ENCODE data around the gene ENTPD6. TPM values are rescaled to one million over a fixed set of nuclear protein-coding genes. Genes with fewer than 3 reads are reported as not detected.
"Not testable (repeated sequence)": the region's sequence is repeated elsewhere in the genome, so short reads cannot be mapped to it uniquely, and the experiment has no call there.

ENTPD6 gene
- total and polyA plus RNA-seq, 9 donors, result 29.5 to 44.3 (median 33.8) TPM

GRCh38 chr20:25160897-25161296, 34.6 kb upstream of the ENTPD6 start:
- H3K27ac ChIP-seq (ENCODE audit: low read length), result no peak overlapping the region
- peaks cover 2% of the 10 kb centered on the region for H3K9me3 ChIP-seq (replicated peaks; ENCODE audit: control insufficient read depth, low read depth, low read length)
- no peaks in the 10 kb centered on the region for H3K4me1 ChIP-seq (ENCODE audit: control insufficient read depth, insufficient read depth, low read length)
- no CpG with 5 or more reads among the region's 3 CpGs for WGBS (ENCODE audit: insufficient coverage)
- no peaks in the 10 kb centered on the region for H3K27me3 ChIP-seq (ENCODE audit: control insufficient read depth, insufficient read depth, low read length)
- H3K4me3 ChIP-seq (ENCODE audit: low read length), result no peak overlapping the region
- H3K36me3 ChIP-seq (ENCODE audit: control insufficient read depth, insufficient read depth, low read length), result no peaks in the 10 kb centered on the region
- DNase-seq, result no peak

- H3K9me3 ChIP-seq (replicated peaks; ENCODE audit: control insufficient read depth, low read depth, low read length), result peaks cover 2% of the 10 kb centered on the region
- H3K27me3 ChIP-seq (ENCODE audit: control insufficient read depth, insufficient read depth, low read length), result no peaks in the 10 kb centered on the region
- no peak overlapping the region for H3K27ac ChIP-seq (ENCODE audit: low read length)
- no peak for DNase-seq
- no peak overlapping the region for H3K4me3 ChIP-seq (ENCODE audit: low read length)
- H3K36me3 ChIP-seq (ENCODE audit: control insufficient read depth, insufficient read depth, low read length), result no peaks in the 10 kb centered on the region
- H3K4me1 ChIP-seq (ENCODE audit: control insufficient read depth, insufficient read depth, low read length), result no peaks in the 10 kb centered on the region
Measured at GRCh38 chr20:25165128-25165527, 30.4 kb upstream of the ENTPD6 start.

- H3K4me1 ChIP-seq (ENCODE audit: control insufficient read depth, insufficient read depth, low read length); DNase-seq; H3K27me3 ChIP-seq (ENCODE audit: control insufficient read depth, insufficient read depth, low read length); H3K9me3 ChIP-seq (replicated peaks; ENCODE audit: control insufficient read depth, low read depth, low read length); H3K27ac ChIP-seq (ENCODE audit: low read length); H3K4me3 ChIP-seq (ENCODE audit: low read length); H3K36me3 ChIP-seq (ENCODE audit: control insufficient read depth, insufficient read depth, low read length): not testable (repeated sequence)
- WGBS (ENCODE audit: insufficient coverage), result no CpG with 5 or more reads among the region's 2 CpGs
Measured at GRCh38 chr20:25166105-25166782, 29.3 kb upstream of the ENTPD6 start.

GRCh38 chr20:25173321-25173720, 22.2 kb upstream of the ENTPD6 start:
- WGBS (ENCODE audit: insufficient coverage), result no CpG with 5 or more reads among the region's 2 CpGs
- H3K27ac ChIP-seq (ENCODE audit: low read length), result no peak overlapping the region
- H3K9me3 ChIP-seq (replicated peaks; ENCODE audit: control insufficient read depth, low read depth, low read length), result no peaks in the 10 kb centered on the region
- no peaks in the 10 kb centered on the region for H3K36me3 ChIP-seq (ENCODE audit: control insufficient read depth, insufficient read depth, low read length)
- no peak overlapping the region for H3K4me3 ChIP-seq (ENCODE audit: low read length)
- no peaks in the 10 kb centered on the region for H3K4me1 ChIP-seq (ENCODE audit: control insufficient read depth, insufficient read depth, low read length)
- DNase-seq, result no peak
- H3K27me3 ChIP-seq (ENCODE audit: control insufficient read depth, insufficient read depth, low read length), result no peaks in the 10 kb centered on the region

GRCh38 chr20:25173886-25174308, 21.6 kb upstream of the ENTPD6 start:
- H3K4me1 ChIP-seq (ENCODE audit: control insufficient read depth, insufficient read depth, low read length), result no peaks in the 10 kb centered on the region
- no peaks in the 10 kb centered on the region for H3K27me3 ChIP-seq (ENCODE audit: control insufficient read depth, insufficient read depth, low read length)
- no peaks in the 10 kb centered on the region for H3K9me3 ChIP-seq (replicated peaks; ENCODE audit: control insufficient read depth, low read depth, low read length)
- DNase-seq, result no peak
- no peak overlapping the region for H3K27ac ChIP-seq (ENCODE audit: low read length)
- H3K36me3 ChIP-seq (ENCODE audit: control insufficient read depth, insufficient read depth, low read length), result no peaks in the 10 kb centered on the region
- no peak overlapping the region for H3K4me3 ChIP-seq (ENCODE audit: low read length)

GRCh38 chr20:25176184-25176583, 19.3 kb upstream of the ENTPD6 start:
- Histone ChIP-seq H3K36me3 (ENCODE audit: control insufficient read depth, insufficient read depth, low read length) (no peaks in the 10 kb centered on the region), H3K27ac (ENCODE audit: low read length) (no peak overlapping the region), H3K4me1 (ENCODE audit: control insufficient read depth, insufficient read depth, low read length) (no peaks in the 10 kb centered on the region), H3K4me3 (ENCODE audit: low read length) (no peak overlapping the region), H3K27me3 (ENCODE audit: control insufficient read depth, insufficient read depth, low read length) (no peaks in the 10 kb centered on the region), H3K9me3 (replicated peaks; ENCODE audit: control insufficient read depth, low read depth, low read length) (no peaks in the 10 kb centered on the region)
- DNase-seq, result no peak
- WGBS (ENCODE audit: insufficient coverage), result no CpG with 5 or more reads among the region's 3 CpGs

GRCh38 chr20:25177890-25178321, 17.6 kb upstream of the ENTPD6 start:
- WGBS (ENCODE audit: insufficient coverage), result 43% methylated on average over 1 of the region's 2 CpGs
- Histone ChIP-seq H3K4me1 (ENCODE audit: control insufficient read depth, insufficient read depth, low read length) (no peaks in the 10 kb centered on the region), H3K4me3 (ENCODE audit: low read length) (no peak overlapping the region), H3K27me3 (ENCODE audit: control insufficient read depth, insufficient read depth, low read length) (no peaks in the 10 kb centered on the region), H3K36me3 (ENCODE audit: control insufficient read depth, insufficient read depth, low read length) (no peaks in the 10 kb centered on the region), H3K27ac (ENCODE audit: low read length) (no peak overlapping the region), H3K9me3 (replicated peaks; ENCODE audit: control insufficient read depth, low read depth, low read length) (no peaks in the 10 kb centered on the region)
- no peak for DNase-seq

GRCh38 chr20:25178563-25179438, 16.7 kb upstream of the ENTPD6 start:
- no peaks in the 10 kb centered on the region for H3K36me3 ChIP-seq (ENCODE audit: control insufficient read depth, insufficient read depth, low read length)
- no peak overlapping the region for H3K27ac ChIP-seq (ENCODE audit: low read length)
- no peaks in the 10 kb centered on the region for H3K27me3 ChIP-seq (ENCODE audit: control insufficient read depth, insufficient read depth, low read length)
- no peaks in the 10 kb centered on the region for H3K9me3 ChIP-seq (replicated peaks; ENCODE audit: control insufficient read depth, low read depth, low read length)
- DNase-seq, result peak; percentile 49
- no peak overlapping the region for H3K4me3 ChIP-seq (ENCODE audit: low read length)
- 0% methylated on average over 1 of the region's 7 CpGs for WGBS (ENCODE audit: insufficient coverage)
- H3K4me1 ChIP-seq (ENCODE audit: control insufficient read depth, insufficient read depth, low read length), result no peaks in the 10 kb centered on the region

GRCh38 chr20:25179439-25180089, 15.9 kb upstream of the ENTPD6 start:
- H3K4me1 ChIP-seq (ENCODE audit: control insufficient read depth, insufficient read depth, low read length), result no peaks in the 10 kb centered on the region
- no peaks in the 10 kb centered on the region for H3K27me3 ChIP-seq (ENCODE audit: control insufficient read depth, insufficient read depth, low read length)
- WGBS (ENCODE audit: insufficient coverage), result 66% methylated on average over 12 of the region's 15 CpGs
- DNase-seq, result no peak
- H3K4me3 ChIP-seq (ENCODE audit: low read length), result no peak overlapping the region
- H3K9me3 ChIP-seq (replicated peaks; ENCODE audit: control insufficient read depth, low read depth, low read length), result no peaks in the 10 kb centered on the region
- H3K27ac ChIP-seq (ENCODE audit: low read length), result no peak overlapping the region
- no peaks in the 10 kb centered on the region for H3K36me3 ChIP-seq (ENCODE audit: control insufficient read depth, insufficient read depth, low read length)

- not testable (repeated sequence) for H3K9me3 ChIP-seq (replicated peaks; ENCODE audit: control insufficient read depth, low read depth, low read length); H3K27ac ChIP-seq (ENCODE audit: low read length); H3K36me3 ChIP-seq (ENCODE audit: control insufficient read depth, insufficient read depth, low read length); DNase-seq; H3K4me1 ChIP-seq (ENCODE audit: control insufficient read depth, insufficient read depth, low read length); H3K27me3 ChIP-seq (ENCODE audit: control insufficient read depth, insufficient read depth, low read length); H3K4me3 ChIP-seq (ENCODE audit: low read length)
- WGBS (ENCODE audit: insufficient coverage), result no CpG with 5 or more reads among the region's 1 CpG
Measured at GRCh38 chr20:25184391-25184790, 11.1 kb upstream of the ENTPD6 start.
